Upper lobe of left lung (tissue), 4 donors: ENCODE results near the gene WDR93.

Experiments
- POLR2AphosphoS5 ChIP-seq, 2 donors: sonication (generic); formaldehyde crosslinking; IDR thresholded peaks; one replicate each; pipeline ENCODE4 v1.5.1; 2017; ENCODE audit warnings: antibody characterized with exemption in 2 of 2
- TF ChIP-seq, protein P1 (sequence below), 6 experiments: fragments of 450-650 bp in 4 of 6; fragments of 200-600 bp in 2 of 6; sonication (generic) in 2 of 6; IDR thresholded peaks; one replicate each; pipeline ENCODE4 v1.5.1; 2016 to 2019; ENCODE audit warnings: antibody characterized with exemption in 6 of 6

DNA sequence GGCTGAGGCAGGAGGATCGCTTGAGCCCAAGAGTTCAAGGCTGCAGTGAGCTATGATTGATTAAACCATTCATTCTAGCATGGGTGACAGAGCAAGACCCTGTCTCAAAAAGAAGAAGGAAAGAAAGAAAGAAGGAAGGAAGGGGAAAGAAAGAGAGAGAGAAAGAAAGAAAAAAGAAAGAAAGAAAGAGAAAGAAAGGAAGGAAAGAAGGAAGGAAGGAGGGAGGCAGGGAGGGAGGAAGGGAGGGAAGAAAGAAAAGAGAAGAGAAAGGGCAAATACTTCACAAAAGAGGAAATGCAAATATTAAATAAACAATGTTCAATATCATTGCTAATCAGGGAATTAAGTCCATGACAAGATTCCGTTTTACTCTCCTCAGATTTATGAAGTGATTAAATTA, 31.3 kb upstream of the WDR93 start:
- TF ChIP-seq POLR2AphosphoS5 (IDR thresholded peaks at IDR 0.05): no peak
- TF ChIP-seq, protein P1, sequence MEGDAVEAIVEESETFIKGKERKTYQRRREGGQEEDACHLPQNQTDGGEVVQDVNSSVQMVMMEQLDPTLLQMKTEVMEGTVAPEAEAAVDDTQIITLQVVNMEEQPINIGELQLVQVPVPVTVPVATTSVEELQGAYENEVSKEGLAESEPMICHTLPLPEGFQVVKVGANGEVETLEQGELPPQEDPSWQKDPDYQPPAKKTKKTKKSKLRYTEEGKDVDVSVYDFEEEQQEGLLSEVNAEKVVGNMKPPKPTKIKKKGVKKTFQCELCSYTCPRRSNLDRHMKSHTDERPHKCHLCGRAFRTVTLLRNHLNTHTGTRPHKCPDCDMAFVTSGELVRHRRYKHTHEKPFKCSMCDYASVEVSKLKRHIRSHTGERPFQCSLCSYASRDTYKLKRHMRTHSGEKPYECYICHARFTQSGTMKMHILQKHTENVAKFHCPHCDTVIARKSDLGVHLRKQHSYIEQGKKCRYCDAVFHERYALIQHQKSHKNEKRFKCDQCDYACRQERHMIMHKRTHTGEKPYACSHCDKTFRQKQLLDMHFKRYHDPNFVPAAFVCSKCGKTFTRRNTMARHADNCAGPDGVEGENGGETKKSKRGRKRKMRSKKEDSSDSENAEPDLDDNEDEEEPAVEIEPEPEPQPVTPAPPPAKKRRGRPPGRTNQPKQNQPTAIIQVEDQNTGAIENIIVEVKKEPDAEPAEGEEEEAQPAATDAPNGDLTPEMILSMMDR (IDR thresholded peaks at IDR 0.05): no peak
